LNCAP (cell line): Measurements from ENCODE around the gene NRN1L.

Experiments used
- TF ChIP-seq, protein P1 (sequence below): fragments of 450-650 bp; IDR thresholded peaks from 2 replicates; pipeline ENCODE4 v1.5.1; 2017; ENCODE audit warnings: mild to moderate bottlenecking

The NRN1L gene

DNA sequence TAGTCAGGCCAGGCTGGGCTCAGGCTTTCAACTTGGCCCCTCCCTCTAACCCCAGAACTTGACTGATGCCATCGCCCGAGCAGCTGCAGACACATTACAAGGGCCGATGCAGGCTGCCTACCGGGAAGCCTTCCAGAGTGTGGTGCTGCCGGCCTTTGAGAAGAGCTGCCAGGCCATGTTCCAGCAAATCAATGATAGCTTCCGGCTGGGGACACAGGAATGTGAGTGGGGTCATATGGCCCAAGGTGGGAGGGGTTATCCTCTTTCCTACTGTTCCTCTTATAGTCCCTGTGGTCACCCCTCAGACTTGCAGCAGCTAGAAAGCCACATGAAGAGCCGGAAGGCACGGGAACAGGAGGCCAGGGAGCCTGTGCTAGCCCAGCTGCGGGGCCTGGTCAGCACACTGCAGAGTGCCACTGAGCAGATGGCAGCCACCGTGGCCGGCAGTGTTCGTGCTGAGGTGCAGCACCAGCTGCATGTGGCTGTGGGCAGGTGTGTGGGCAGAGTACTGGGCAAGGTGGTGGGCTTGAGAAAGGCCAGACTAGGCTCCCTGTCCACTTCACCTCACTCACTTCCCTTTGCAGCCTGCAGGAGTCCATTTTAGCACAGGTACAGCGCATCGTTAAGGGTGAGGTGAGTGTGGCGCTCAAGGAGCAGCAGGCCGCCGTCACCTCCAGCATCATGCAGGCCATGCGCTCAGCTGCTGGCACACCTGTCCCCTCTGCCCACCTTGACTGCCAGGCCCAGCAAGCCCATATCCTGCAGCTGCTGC, 2.1 kb upstream of the NRN1L start:
- TF ChIP-seq, protein P1, sequence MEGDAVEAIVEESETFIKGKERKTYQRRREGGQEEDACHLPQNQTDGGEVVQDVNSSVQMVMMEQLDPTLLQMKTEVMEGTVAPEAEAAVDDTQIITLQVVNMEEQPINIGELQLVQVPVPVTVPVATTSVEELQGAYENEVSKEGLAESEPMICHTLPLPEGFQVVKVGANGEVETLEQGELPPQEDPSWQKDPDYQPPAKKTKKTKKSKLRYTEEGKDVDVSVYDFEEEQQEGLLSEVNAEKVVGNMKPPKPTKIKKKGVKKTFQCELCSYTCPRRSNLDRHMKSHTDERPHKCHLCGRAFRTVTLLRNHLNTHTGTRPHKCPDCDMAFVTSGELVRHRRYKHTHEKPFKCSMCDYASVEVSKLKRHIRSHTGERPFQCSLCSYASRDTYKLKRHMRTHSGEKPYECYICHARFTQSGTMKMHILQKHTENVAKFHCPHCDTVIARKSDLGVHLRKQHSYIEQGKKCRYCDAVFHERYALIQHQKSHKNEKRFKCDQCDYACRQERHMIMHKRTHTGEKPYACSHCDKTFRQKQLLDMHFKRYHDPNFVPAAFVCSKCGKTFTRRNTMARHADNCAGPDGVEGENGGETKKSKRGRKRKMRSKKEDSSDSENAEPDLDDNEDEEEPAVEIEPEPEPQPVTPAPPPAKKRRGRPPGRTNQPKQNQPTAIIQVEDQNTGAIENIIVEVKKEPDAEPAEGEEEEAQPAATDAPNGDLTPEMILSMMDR: no peak

DNA sequence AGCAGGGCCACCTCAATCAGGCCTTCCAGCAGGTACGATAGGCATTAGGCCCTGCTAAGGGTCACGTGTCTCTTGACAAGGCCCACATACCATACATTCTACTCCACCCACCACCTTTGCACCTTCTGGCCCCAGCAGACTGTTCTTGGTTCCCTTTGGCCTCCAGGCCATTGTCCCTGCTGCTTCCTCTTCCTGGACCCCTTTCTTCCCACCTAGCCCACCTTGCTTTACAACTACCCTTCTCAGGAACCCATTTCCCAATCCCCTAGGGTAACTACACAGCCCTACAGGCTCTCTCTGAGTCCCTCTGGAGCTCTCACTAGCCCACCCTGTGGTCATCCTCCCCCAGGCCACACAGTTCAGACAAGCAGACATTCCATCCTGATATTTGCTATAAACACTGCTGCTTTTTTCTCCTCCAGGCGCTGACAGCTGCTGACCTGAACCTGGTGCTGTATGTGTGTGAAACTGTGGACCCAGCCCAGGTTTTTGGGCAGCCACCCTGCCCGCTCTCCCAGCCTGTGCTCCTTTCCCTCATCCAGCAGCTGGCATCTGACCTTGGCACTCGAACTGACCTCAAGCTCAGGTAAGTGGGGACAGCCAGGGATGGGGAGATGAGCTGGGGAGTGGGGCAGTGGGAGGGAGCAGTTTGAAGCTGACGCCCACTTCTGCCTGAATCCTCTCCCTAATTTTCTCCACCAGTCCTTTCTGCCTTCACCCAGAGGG, 1.4 kb upstream of the NRN1L start:
- TF ChIP-seq, protein P1: no peak

DNA sequence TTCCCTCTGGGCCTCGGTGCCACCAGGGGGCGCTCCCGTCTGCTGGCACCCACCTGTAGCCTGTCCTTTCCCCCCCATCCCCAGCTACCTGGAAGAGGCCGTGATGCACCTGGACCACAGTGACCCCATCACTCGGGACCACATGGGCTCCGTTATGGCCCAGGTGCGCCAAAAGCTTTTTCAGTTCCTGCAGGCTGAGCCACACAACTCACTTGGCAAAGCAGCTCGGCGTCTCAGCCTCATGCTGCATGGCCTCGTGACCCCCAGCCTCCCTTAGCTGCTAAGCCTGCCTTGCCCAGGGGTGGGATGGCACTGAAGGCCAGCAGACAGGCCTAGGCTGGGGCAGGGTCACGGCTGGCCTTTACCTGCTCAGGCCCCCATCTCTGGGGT, 818 bp upstream of the NRN1L start:
- TF ChIP-seq, protein P1: peak; percentile 94

DNA sequence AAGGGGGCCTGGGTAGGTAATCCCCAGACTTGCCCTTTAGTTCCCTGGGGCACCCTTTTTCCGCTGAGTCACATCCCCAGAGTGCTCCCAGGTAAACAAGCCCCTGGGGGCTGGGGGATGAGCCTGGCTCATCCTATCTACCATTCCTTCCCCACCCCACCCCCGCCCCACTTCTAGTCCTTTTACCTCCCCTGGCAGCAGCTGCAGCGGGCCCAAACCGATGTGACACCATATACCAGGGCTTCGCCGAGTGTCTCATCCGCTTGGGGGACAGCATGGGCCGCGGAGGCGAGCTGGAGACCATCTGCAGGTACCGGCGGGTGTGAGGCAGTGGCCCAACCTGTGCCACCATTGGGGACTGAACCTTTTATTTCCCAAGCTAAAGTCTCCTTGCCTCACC, 860 bp downstream of the NRN1L start:
- TF ChIP-seq, protein P1: no peak

DNA sequence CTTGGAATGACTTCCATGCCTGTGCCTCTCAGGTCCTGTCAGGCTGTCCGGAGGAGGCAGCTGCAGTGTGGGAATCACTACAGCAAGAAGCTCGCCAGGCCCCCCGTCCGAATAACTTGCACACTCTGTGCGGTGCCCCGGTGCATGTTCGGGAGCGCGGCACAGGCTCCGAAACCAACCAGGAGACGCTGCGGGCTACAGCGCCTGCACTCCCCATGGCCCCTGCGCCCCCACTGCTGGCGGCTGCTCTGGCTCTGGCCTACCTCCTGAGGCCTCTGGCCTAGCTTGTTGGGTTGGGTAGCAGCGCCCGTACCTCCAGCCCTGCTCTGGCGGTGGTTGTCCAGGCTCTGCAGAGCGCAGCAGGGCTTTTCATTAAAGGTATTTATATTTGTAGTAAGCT, 1.3 kb downstream of the NRN1L start:
- TF ChIP-seq, protein P1: no peak

DNA sequence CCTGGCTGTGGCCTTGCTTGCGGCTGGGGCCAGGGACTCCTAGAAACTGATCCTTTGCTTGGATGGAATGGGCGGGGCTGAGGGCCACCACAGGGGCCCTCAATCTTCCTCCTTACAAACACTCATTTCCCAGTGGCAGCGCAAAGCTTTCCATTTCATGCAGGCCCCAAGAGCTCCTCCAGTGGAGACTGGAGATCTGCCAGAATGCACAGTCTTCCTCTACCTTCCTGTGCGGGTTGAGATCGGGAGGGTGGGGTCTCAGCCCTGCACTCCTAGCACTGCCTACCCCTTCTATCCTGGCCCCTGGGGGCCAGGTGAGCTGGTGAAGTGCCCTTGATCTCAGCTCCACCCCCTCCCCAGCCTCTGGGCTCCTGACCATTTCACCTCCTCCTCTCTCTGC, 1.7 kb downstream of the NRN1L start:
- TF ChIP-seq, protein P1: no peak

DNA sequence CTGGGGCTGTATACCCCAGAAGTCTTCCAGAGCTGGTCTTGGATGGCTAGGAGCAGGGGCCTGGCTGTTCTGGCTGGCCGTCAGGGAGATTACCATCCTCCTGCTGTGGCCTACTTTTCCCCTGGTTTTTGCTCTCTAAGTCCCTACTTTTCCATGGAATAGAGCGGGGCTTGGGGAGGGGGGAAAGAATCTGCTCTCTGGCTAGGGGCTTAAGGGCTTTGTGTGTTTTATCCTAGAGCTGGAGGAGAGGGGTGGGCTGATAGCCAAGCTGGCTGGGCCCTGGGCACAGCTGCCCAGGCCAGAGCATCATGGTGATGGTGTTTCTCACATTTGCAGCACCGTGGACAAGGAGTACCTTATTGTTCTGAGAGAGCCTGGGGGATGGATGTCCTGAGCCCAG, 3.6 kb downstream of the NRN1L start:
- TF ChIP-seq, protein P1: no peak
